Measurements from ENCODE around the gene FADS1.

DNA sequence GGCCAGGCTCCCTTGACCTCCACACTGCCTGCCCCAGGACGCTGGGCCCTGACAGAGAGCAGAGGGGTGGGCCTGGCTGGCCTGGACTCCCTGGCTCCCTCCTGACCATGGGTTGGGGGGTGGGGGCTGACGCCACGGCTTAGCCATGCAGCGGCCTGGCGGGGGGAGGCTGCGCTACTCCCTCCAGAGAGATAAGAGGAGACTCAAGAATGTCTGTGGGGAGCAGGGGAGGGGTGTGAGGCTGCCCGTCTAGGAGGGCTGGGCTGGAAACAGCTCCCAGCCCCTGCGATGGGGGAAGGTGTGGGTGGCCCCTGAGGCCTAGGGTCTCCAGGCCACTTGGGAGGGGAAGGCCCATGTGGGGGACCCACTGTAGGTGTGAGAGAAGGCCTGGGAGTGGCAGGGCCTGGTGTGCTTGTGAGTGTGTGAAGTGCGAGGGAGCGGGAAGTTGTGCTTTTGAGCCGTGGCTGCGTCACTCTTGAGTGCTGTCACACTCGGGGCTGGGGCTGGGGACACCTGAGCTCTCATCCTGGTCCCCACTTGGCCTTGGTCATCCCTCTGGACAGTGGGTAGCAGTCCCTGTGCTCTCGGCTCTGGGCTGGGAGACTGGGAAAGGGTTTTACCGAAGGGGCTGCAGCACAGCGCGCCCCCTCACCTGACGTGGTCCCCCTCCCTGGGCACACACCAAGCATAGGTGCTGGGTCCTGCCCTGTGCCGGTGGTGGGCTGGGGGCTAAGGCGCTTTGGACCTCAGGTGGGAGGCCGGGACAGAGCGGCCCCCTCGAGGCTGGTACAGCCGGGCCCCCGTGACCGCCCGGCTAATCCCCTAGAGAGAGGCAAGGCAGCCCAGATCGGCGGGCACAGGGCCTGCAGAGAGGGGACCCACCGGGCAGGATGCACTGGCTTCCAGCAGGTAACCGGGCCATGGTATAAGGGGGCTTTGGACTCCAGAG, 62.0 kb downstream of the FADS1 start:
- TF ChIP-seq, protein P1, sequence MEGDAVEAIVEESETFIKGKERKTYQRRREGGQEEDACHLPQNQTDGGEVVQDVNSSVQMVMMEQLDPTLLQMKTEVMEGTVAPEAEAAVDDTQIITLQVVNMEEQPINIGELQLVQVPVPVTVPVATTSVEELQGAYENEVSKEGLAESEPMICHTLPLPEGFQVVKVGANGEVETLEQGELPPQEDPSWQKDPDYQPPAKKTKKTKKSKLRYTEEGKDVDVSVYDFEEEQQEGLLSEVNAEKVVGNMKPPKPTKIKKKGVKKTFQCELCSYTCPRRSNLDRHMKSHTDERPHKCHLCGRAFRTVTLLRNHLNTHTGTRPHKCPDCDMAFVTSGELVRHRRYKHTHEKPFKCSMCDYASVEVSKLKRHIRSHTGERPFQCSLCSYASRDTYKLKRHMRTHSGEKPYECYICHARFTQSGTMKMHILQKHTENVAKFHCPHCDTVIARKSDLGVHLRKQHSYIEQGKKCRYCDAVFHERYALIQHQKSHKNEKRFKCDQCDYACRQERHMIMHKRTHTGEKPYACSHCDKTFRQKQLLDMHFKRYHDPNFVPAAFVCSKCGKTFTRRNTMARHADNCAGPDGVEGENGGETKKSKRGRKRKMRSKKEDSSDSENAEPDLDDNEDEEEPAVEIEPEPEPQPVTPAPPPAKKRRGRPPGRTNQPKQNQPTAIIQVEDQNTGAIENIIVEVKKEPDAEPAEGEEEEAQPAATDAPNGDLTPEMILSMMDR (IDR thresholded peaks at IDR 0.05): no peak
- TF ChIP-seq POLR2A (IDR thresholded peaks at IDR 0.05): no peak
